Colonic mucosa (tissue), 4 donors: Measurements from ENCODE around the gene MEI4. TPM values are rescaled to one million over a fixed set of nuclear protein-coding genes. Genes with fewer than 3 reads are reported as not detected.

Experiments
- DNase-seq: peaks from one replicate; pipeline ENCODE4 v3.0.0-alpha.2; 2020
- H3K27ac ChIP-seq: fragments of 200-600 bp; one replicate; pipeline ENCODE4 v1.8.0; 2021
- H3K27me3 ChIP-seq: fragments of 200-600 bp; one replicate; pipeline ENCODE4 v1.8.0; 2021
- H3K36me3 ChIP-seq: fragments of 200-600 bp; one replicate; pipeline ENCODE4 v1.8.0; 2021
- H3K4me1 ChIP-seq: fragments of 200-600 bp; one replicate; pipeline ENCODE4 v1.8.0; 2021; ENCODE audit warnings: mild to moderate bottlenecking
- H3K4me3 ChIP-seq: fragments of 200-600 bp; one replicate; pipeline ENCODE4 v1.8.0; 2021
- H3K9ac ChIP-seq, 2 donors: one replicate each; pipeline ENCODE4 v1.7.0; 2013; ENCODE audit warnings: control low read depth in 2 of 2, low read depth in 2 of 2, low read length in 2 of 2
- H3K9me3 ChIP-seq: fragments of 200-600 bp; one replicate; pipeline ENCODE4 v1.8.0; 2021
- intact Hi-C: fragments of 100-400 bp; cut with DNase I; formaldehyde crosslinking; loops from one replicate; pipeline ENCODE4 v1.14.1; 2022
- total RNA-seq, 2 donors: library from RNA; stranded (reverse); fragmentation: NEBNext Ultra II Directional in 1 of 2; extraction: Animal tissue kit (Norgen Biotek cat#: 25700) in 1 of 2; gene quantifications; one replicate each; pipeline ENCODE4 v1.2.1, GENCODE V29; 2021
- TF ChIP-seq, protein P1 (sequence below): fragments of 200-600 bp; IDR thresholded peaks from one replicate; pipeline ENCODE4 v1.8.0; 2022; ENCODE audit warnings: antibody characterized with exemption, mild to moderate bottlenecking
- donor health status: healthy.
- donor health status: DM: no; HTN: no; CAD: no.
- donor health status: DM: no; HTN: no; CAD: no.

Gene MEI4
- total RNA-seq, 2 donors from 2014 or later, result not detected

DNA sequence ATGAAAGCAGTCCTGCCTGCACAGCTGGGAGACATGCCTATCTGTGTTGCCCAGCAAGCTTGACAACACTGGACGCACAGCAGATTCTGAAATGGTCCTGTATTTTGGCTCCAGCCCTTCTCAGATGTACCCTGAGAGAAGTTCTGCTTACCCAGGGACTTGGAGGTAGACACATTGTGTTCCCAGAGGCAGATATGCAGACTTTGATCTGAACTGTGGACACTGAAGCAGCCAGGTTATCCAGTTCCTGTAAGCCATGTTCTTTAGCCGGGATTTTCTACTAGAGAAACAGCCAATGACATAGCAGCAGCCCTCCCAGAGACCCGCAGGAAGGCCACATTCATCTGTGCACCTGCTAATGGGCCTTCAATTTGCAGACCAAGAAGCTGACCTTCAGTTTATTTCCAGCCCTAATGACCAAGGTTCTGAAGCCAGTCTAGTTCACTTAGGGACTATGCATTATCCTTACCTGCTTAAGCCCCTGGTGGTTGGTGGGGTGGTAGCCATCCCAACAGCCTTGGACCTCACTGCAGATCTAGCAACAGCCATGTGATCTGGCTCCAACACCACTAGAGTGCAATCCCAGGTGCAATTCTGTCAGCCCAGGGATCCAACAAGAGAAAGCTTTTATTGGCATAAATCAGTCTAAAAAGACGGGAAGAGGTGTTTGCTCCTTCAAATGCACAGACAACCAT is 134.2 kb downstream of the MEI4 start:
- no peaks in the 10 kb centered on the region for H3K4me1 ChIP-seq
- intact Hi-C loops, result no loop called here
- TF ChIP-seq, protein P1, sequence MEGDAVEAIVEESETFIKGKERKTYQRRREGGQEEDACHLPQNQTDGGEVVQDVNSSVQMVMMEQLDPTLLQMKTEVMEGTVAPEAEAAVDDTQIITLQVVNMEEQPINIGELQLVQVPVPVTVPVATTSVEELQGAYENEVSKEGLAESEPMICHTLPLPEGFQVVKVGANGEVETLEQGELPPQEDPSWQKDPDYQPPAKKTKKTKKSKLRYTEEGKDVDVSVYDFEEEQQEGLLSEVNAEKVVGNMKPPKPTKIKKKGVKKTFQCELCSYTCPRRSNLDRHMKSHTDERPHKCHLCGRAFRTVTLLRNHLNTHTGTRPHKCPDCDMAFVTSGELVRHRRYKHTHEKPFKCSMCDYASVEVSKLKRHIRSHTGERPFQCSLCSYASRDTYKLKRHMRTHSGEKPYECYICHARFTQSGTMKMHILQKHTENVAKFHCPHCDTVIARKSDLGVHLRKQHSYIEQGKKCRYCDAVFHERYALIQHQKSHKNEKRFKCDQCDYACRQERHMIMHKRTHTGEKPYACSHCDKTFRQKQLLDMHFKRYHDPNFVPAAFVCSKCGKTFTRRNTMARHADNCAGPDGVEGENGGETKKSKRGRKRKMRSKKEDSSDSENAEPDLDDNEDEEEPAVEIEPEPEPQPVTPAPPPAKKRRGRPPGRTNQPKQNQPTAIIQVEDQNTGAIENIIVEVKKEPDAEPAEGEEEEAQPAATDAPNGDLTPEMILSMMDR, result no peak
- H3K27me3 ChIP-seq, result no peaks in the 10 kb centered on the region
- DNase-seq, result no peak
- H3K36me3 ChIP-seq, result no peaks in the 10 kb centered on the region
- H3K27ac ChIP-seq, result no peak overlapping the region
- no peak overlapping the region for H3K9ac ChIP-seq
- H3K4me3 ChIP-seq, result no peak overlapping the region
- no peaks in the 10 kb centered on the region for H3K9me3 ChIP-seq

DNA sequence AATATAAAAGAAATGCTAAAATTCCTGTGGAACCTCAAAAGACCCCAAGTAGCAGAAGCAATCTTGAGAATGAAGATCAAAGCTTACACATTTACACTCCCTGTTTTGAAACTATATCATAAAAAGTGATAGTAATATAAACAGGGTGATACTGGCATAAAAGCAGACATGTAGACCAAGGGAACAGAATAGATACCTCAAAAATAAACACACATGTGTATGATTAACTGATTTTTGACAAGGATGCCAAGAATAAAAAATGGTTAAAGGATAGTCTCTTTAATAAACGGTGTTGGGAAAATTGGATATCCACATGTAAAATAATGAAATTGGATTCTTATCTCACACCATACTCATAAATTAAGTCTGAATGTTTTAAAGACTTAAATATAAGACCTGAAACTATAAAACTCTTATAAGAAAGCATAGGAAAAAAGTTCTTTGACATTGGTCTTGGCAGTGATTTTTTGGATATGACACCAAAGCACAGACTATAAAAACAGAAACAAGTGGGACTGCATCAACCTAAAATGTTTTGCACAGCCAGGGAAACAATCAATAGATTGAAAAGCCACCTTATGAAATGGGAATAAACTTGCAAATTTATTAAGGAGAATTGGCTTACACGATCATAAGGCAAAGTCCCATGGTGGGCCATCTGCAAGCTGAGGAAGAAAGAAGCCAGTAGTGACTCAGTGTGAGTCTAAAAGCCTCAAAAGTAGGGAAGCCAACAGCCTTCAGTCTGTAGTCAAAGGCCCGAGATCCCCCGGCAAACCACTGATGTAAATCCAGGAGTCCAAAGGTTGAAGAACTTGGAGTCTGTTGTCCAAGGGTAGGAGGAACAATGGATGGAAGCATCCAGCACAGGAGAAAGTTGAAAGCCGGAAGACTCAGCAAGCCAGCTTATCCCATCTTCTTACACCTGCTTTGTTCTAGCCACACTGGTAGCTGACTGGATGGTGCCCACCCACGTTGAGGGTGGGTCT is 144.3 kb downstream of the MEI4 start:
- H3K4me1 ChIP-seq, result no peaks in the 10 kb centered on the region
- H3K4me3 ChIP-seq, result no peak overlapping the region
- no peak overlapping the region for H3K27ac ChIP-seq
- H3K27me3 ChIP-seq, result no peaks in the 10 kb centered on the region
- no peak overlapping the region for H3K9ac ChIP-seq
- intact Hi-C loops, result no loop called here
- DNase-seq, result no peak
- no peaks in the 10 kb centered on the region for H3K36me3 ChIP-seq
- TF ChIP-seq, protein P1, result no peak
- no peaks in the 10 kb centered on the region for H3K9me3 ChIP-seq

DNA sequence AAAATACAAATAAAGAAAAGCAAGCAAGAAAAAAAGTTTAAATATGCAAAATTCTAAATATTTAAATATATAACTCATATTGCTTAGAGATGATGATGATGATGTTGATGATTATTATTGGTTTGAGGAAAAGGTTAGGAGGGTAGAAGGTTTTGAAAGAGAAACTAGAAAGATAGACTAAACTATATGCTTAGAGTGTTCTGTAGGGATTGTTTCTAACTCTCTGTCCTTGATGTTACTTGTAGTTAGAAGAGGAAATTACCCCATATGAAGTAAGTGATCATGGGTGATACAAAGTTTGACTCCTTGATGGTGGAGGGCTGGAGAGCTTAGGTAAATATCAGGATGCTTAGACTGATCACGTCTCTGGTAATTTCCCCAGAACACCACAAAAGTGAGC is 159.5 kb downstream of the MEI4 start:
- Histone ChIP-seq H3K4me1 (no peaks in the 10 kb centered on the region), H3K4me3 (no peak overlapping the region), H3K36me3 (no peaks in the 10 kb centered on the region), H3K27ac (no peak overlapping the region), H3K9me3 (no peaks in the 10 kb centered on the region), H3K9ac (no peak overlapping the region), H3K27me3 (no peaks in the 10 kb centered on the region)
- no peak for DNase-seq
- intact Hi-C loops, result no loop called here
- TF ChIP-seq, protein P1, result no peak

DNA sequence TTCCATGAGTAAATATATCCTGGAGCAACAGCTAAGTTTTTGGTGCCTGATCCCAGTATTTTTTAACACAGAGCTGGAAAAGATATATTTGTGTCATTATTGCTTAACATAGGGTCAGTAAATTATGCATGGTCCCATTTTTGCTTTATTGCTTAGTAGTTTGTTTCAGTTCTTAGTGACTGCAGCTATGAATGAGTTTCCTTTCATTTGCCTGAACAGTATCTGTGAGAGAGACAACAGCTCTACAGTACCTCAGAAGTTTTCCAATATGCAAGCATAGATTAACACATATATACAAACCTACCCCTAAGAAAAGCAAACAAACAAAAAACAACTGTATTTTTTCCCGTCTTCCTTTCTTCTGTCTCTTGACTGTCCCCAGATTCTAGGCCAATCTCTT is 160.3 kb downstream of the MEI4 start:
- TF ChIP-seq, protein P1, result no peak
- DNase-seq, result no peak
- H3K9me3 ChIP-seq, result no peaks in the 10 kb centered on the region
- H3K27me3 ChIP-seq, result no peaks in the 10 kb centered on the region
- H3K9ac ChIP-seq, result no peak overlapping the region
- intact Hi-C loops, result no loop called here
- H3K4me1 ChIP-seq, result no peaks in the 10 kb centered on the region
- H3K4me3 ChIP-seq, result no peak overlapping the region
- no peak overlapping the region for H3K27ac ChIP-seq
- H3K36me3 ChIP-seq, result no peaks in the 10 kb centered on the region

DNA sequence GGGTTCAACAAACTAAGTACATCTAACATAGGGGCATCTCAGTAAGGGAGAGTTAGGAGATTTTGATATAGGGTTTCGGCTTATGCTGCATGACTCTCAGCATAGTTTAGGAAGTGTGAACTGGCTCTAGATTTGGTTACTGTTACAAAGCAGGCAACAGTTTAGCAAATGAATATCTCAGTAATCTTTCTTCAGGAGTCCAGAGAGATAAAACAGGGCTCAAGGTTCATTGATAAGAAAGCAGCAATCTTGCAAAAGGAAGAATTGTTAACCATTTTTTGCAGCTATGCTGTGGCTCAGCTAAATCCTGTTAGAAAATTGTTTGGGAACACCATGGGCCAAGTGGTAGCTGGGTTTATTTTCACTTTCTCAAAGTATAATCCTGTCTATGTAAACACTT is 161.3 kb downstream of the MEI4 start:
- Histone ChIP-seq H3K9ac (no peak overlapping the region), H3K27ac (no peak overlapping the region), H3K36me3 (no peaks in the 10 kb centered on the region), H3K4me3 (no peak overlapping the region), H3K9me3 (no peaks in the 10 kb centered on the region), H3K4me1 (no peaks in the 10 kb centered on the region), H3K27me3 (no peaks in the 10 kb centered on the region)
- intact Hi-C loops, result no loop called here
- no peak for DNase-seq
- TF ChIP-seq, protein P1, result no peak
